ENCODE results near the gene SLC9A2.

The SLC9A2 gene

DNA sequence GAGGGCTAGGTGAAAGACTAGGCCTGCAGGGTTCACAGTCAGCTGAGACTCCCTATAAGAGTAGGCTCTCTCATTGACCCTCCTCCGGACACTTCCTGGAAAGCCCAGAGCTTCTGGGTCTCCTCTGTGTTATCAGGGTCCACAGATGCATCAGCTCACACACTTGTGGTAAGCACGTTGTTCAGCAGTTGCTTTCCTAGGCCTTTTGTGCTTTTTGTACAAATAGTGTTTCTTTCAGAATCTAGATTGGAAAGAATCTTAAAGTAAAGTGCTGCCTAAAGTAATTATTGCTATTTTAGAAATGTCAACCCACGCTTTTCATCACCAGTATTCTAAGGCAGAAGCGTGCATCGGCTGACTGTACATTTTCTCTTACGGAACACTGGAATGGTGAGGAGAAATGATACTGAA, 15.5 kb downstream of the SLC9A2 start:
- H3K27me3 ChIP-seq (replicated peaks in 2 of 5; ENCODE audit: control insufficient read depth in 4 of 5, insufficient read depth in 5 of 5, low read length in 4 of 5) = no peaks in the 10 kb centered on the region
- no peaks in the 10 kb centered on the region for H3K4me1 ChIP-seq (ENCODE audit: control extremely low read depth in 1 of 4, control insufficient read depth in 4 of 4, insufficient read depth in 4 of 4, low read length in 3 of 4)
- DNase-seq = peak in 1 of 3 donors; percentile 16
- no peaks in the 10 kb centered on the region for H3K36me3 ChIP-seq (ENCODE audit: control insufficient read depth in 4 of 4, insufficient read depth in 4 of 4, low read length in 3 of 4)
- CTCF ChIA-PET = interaction anchor here (1.0 to 1.6 kb wide), 3 partner anchors 11 to 166 kb away, joined by 3 to 4 read pairs (median 3); partner anchors contain the start of gene SLC9A4
- no peaks in the 10 kb centered on the region for H3K9me3 ChIP-seq (ENCODE audit: control extremely low read depth in 1 of 5, control insufficient read depth in 4 of 5, insufficient read depth in 2 of 5, low read depth in 1 of 5, low read length in 4 of 5)
- H3K27ac ChIP-seq (ENCODE audit: insufficient read depth in 1 of 2, low read depth in 1 of 2, low read length in 2 of 2, poor library complexity in 1 of 2, severe bottlenecking in 2 of 2) = peak overlapping the region in 1 of 2 experiments; percentile 47
- POLR2A ChIA-PET = no interaction called here
- 100% methylated on average over 5 of the region's 6 CpGs for WGBS (ENCODE audit: insufficient coverage)
- no peak overlapping the region for H3K4me3 ChIP-seq (ENCODE audit: control insufficient read depth in 1 of 7, extremely low read depth in 1 of 7, insufficient read depth in 4 of 7, low read depth in 2 of 7, low read length in 6 of 7)

DNA sequence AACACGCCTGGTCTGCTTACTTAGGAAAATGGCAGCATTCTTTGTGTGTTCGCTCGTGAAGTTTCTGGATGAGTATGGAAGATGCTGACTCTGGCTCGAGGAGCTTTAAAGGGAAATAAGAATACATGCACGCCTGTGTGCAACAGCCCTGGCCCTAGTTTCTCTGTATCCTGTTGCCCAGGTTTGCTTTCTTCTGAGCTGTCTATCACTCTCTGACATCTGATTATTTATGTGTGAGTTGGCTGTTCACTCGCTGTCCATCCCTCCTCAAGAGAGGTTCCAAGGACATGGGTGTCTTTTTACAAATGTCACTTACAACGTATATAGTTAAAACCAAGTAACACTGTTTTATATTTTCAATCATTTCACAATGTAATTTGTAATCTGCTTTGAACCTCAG, 16.0 kb downstream of the SLC9A2 start:
- ChIA-PET POLR2A (no interaction called here), CTCF (interaction anchor here (1.1 to 1.8 kb wide), 4 partner anchors 12 to 162 kb away, joined by 3 to 5 read pairs (median 4); partner anchors contain the start of gene SLC9A4)
- no peaks in the 10 kb centered on the region for H3K9me3 ChIP-seq (ENCODE audit: control extremely low read depth in 1 of 5, control insufficient read depth in 4 of 5, insufficient read depth in 2 of 5, low read depth in 1 of 5, low read length in 4 of 5)
- no peaks in the 10 kb centered on the region for H3K36me3 ChIP-seq (ENCODE audit: control insufficient read depth in 4 of 4, insufficient read depth in 4 of 4, low read length in 3 of 4)
- DNase-seq = no peak
- H3K4me1 ChIP-seq (ENCODE audit: control extremely low read depth in 1 of 4, control insufficient read depth in 4 of 4, insufficient read depth in 4 of 4, low read length in 3 of 4) = no peaks in the 10 kb centered on the region
- WGBS (ENCODE audit: insufficient coverage) = 95% methylated on average over 5 of the region's 7 CpGs
- no peaks in the 10 kb centered on the region for H3K27me3 ChIP-seq (replicated peaks in 2 of 5; ENCODE audit: control insufficient read depth in 4 of 5, insufficient read depth in 5 of 5, low read length in 4 of 5)
- peak overlapping the region in 1 of 2 experiments; percentile 47 for H3K27ac ChIP-seq (ENCODE audit: insufficient read depth in 1 of 2, low read depth in 1 of 2, low read length in 2 of 2, poor library complexity in 1 of 2, severe bottlenecking in 2 of 2)
- H3K4me3 ChIP-seq (ENCODE audit: control insufficient read depth in 1 of 7, extremely low read depth in 1 of 7, insufficient read depth in 4 of 7, low read depth in 2 of 7, low read length in 6 of 7) = no peak overlapping the region

DNA sequence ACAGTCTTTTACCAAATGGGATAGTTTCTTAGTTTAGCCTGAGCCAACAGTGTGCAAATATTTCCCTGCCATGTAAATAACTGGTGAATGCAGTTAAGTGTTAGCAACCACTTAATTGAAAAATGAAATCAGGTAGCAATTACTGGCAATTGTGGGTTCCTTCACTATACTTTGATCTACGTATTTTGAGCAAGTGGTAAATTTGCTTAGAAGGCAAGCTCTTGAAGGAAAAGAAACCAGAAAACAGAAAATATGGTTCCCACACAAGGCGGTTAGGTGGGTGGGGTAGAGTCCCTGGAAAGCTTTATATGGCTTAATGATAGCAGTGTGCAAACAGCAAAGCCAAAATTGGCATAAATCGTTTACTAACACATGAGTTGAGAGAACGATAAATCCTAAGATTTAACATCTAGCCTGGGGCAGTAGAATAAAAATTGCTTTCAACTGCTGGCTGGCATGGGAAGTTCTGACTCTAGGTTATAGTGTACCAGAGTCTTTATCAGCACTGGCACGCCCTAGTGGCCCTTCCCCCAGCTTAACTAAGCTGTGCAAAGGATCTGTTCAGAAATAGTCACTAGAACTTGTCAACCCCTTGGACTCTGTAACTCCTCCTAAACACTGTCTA, 17.0 kb downstream of the SLC9A2 start:
- Histone ChIP-seq H3K27me3 (replicated peaks in 2 of 5; ENCODE audit: control insufficient read depth in 4 of 5, insufficient read depth in 5 of 5, low read length in 4 of 5) (no peaks in the 10 kb centered on the region), H3K36me3 (ENCODE audit: control insufficient read depth in 4 of 4, insufficient read depth in 4 of 4, low read length in 3 of 4) (no peaks in the 10 kb centered on the region), H3K27ac (ENCODE audit: insufficient read depth in 1 of 2, low read depth in 1 of 2, low read length in 2 of 2, poor library complexity in 1 of 2, severe bottlenecking in 2 of 2) (no peak overlapping the region), H3K9me3 (ENCODE audit: control extremely low read depth in 1 of 5, control insufficient read depth in 4 of 5, insufficient read depth in 2 of 5, low read depth in 1 of 5, low read length in 4 of 5) (no peaks in the 10 kb centered on the region), H3K4me1 (ENCODE audit: control extremely low read depth in 1 of 4, control insufficient read depth in 4 of 4, insufficient read depth in 4 of 4, low read length in 3 of 4) (no peaks in the 10 kb centered on the region), H3K4me3 (ENCODE audit: control insufficient read depth in 1 of 7, extremely low read depth in 1 of 7, insufficient read depth in 4 of 7, low read depth in 2 of 7, low read length in 6 of 7) (no peak overlapping the region)
- CTCF ChIA-PET = interaction anchor here (1.1 to 1.8 kb wide), 4 partner anchors 20 to 165 kb away, joined by 3 to 5 read pairs (median 4); partner anchors contain the start of gene SLC9A4
- POLR2A ChIA-PET = no interaction called here
- DNase-seq = no peak
- 86% methylated on average over 5 of the region's 5 CpGs for WGBS (ENCODE audit: insufficient coverage)

- H3K36me3 ChIP-seq (ENCODE audit: control insufficient read depth in 4 of 4, insufficient read depth in 4 of 4, low read length in 3 of 4) = no peaks in the 10 kb centered on the region
- ChIA-PET POLR2A (no interaction called here), CTCF (interaction anchor here (1.1 to 1.5 kb wide), 5 partner anchors 13 to 166 kb away, joined by 3 read pairs; partner anchors contain the start of gene SLC9A4)
- no peaks in the 10 kb centered on the region for H3K9me3 ChIP-seq (ENCODE audit: control extremely low read depth in 1 of 5, control insufficient read depth in 4 of 5, insufficient read depth in 2 of 5, low read depth in 1 of 5, low read length in 4 of 5)
- no peak for DNase-seq
- no peaks in the 10 kb centered on the region for H3K27me3 ChIP-seq (replicated peaks in 2 of 5; ENCODE audit: control insufficient read depth in 4 of 5, insufficient read depth in 5 of 5, low read length in 4 of 5)
- no peaks in the 10 kb centered on the region for H3K4me1 ChIP-seq (ENCODE audit: control extremely low read depth in 1 of 4, control insufficient read depth in 4 of 4, insufficient read depth in 4 of 4, low read length in 3 of 4)
- 97% methylated on average over 3 of the region's 4 CpGs for WGBS (ENCODE audit: insufficient coverage)
- no peak overlapping the region for H3K4me3 ChIP-seq (ENCODE audit: control insufficient read depth in 1 of 7, extremely low read depth in 1 of 7, insufficient read depth in 4 of 7, low read depth in 2 of 7, low read length in 6 of 7)
- H3K27ac ChIP-seq (ENCODE audit: insufficient read depth in 1 of 2, low read depth in 1 of 2, low read length in 2 of 2, poor library complexity in 1 of 2, severe bottlenecking in 2 of 2) = no peak overlapping the region
Measured at GRCh38 chr2:102637358-102637757, 18.0 kb downstream of the SLC9A2 start.

DNA sequence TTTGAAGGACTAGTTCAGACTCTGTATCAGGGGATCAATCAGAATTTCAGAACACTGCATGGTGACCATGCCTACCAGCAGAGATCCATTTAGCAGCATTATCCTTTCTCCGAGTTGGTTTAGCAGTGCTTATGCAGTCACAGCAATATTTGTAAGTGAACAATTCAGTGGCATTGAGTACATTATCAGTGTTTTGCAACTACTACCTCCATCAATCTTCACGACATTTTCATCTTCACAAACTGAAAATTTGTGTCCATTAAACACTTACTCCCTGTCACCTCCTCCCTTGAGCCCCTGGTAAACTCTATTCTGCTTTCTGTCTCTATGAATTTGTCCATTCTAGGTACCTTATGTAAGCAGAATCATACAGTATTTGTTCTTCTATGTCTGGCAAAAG, 20.1 kb downstream of the SLC9A2 start:
- no peaks in the 10 kb centered on the region for H3K9me3 ChIP-seq (ENCODE audit: control extremely low read depth in 1 of 5, control insufficient read depth in 4 of 5, insufficient read depth in 2 of 5, low read depth in 1 of 5, low read length in 4 of 5)
- no peaks in the 10 kb centered on the region for H3K36me3 ChIP-seq (ENCODE audit: control insufficient read depth in 4 of 4, insufficient read depth in 4 of 4, low read length in 3 of 4)
- no peak overlapping the region for H3K27ac ChIP-seq (ENCODE audit: insufficient read depth in 1 of 2, low read depth in 1 of 2, low read length in 2 of 2, poor library complexity in 1 of 2, severe bottlenecking in 2 of 2)
- CTCF ChIA-PET = interaction anchor here (1.3 kb wide), 1 partner anchor 65 kb away, joined by 3 read pairs; no protein-coding TSS in a partner anchor
- peaks cover 0 to 5% (median 0%) of the 10 kb centered on the region in 5 experiments for H3K27me3 ChIP-seq (replicated peaks in 2 of 5; ENCODE audit: control insufficient read depth in 4 of 5, insufficient read depth in 5 of 5, low read length in 4 of 5)
- no peaks in the 10 kb centered on the region for H3K4me1 ChIP-seq (ENCODE audit: control extremely low read depth in 1 of 4, control insufficient read depth in 4 of 4, insufficient read depth in 4 of 4, low read length in 3 of 4)
- 100% methylated on average over 1 of the region's 2 CpGs for WGBS (ENCODE audit: insufficient coverage)
- no peak for DNase-seq
- H3K4me3 ChIP-seq (ENCODE audit: control insufficient read depth in 1 of 7, extremely low read depth in 1 of 7, insufficient read depth in 4 of 7, low read depth in 2 of 7, low read length in 6 of 7) = no peak overlapping the region
- POLR2A ChIA-PET = no interaction called here

GRCh38 chr2:102652126-102652525, 32.8 kb downstream of the SLC9A2 start:
- WGBS (ENCODE audit: insufficient coverage) = 94% methylated on average over 2 of the region's 2 CpGs
- no peak for DNase-seq
- no peaks in the 10 kb centered on the region for H3K9me3 ChIP-seq (ENCODE audit: control extremely low read depth in 1 of 5, control insufficient read depth in 4 of 5, insufficient read depth in 2 of 5, low read depth in 1 of 5, low read length in 4 of 5)
- H3K27me3 ChIP-seq (replicated peaks in 2 of 5; ENCODE audit: control insufficient read depth in 4 of 5, insufficient read depth in 5 of 5, low read length in 4 of 5) = no peaks in the 10 kb centered on the region
- H3K4me1 ChIP-seq (ENCODE audit: control extremely low read depth in 1 of 4, control insufficient read depth in 4 of 4, insufficient read depth in 4 of 4, low read length in 3 of 4) = peaks cover 0 to 12% (median 1%) of the 10 kb centered on the region in 4 experiments
- no peak overlapping the region for H3K4me3 ChIP-seq (ENCODE audit: control insufficient read depth in 1 of 7, extremely low read depth in 1 of 7, insufficient read depth in 4 of 7, low read depth in 2 of 7, low read length in 6 of 7)
- H3K27ac ChIP-seq (ENCODE audit: insufficient read depth in 1 of 2, low read depth in 1 of 2, low read length in 2 of 2, poor library complexity in 1 of 2, severe bottlenecking in 2 of 2) = no peak overlapping the region
- CTCF ChIA-PET = no interaction called here
- POLR2A ChIA-PET = no interaction called here
- H3K36me3 ChIP-seq (ENCODE audit: control insufficient read depth in 4 of 4, insufficient read depth in 4 of 4, low read length in 3 of 4) = no peaks in the 10 kb centered on the region

- ChIA-PET CTCF (no interaction called here), POLR2A (no interaction called here)
- H3K36me3 ChIP-seq (ENCODE audit: control insufficient read depth in 4 of 4, insufficient read depth in 4 of 4, low read length in 3 of 4) = no peaks in the 10 kb centered on the region
- no peaks in the 10 kb centered on the region for H3K27me3 ChIP-seq (replicated peaks in 2 of 5; ENCODE audit: control insufficient read depth in 4 of 5, insufficient read depth in 5 of 5, low read length in 4 of 5)
- H3K27ac ChIP-seq (ENCODE audit: insufficient read depth in 1 of 2, low read depth in 1 of 2, low read length in 2 of 2, poor library complexity in 1 of 2, severe bottlenecking in 2 of 2) = no peak overlapping the region
- DNase-seq = peak in 1 of 3 donors; percentile 9
- H3K4me1 ChIP-seq (ENCODE audit: control extremely low read depth in 1 of 4, control insufficient read depth in 4 of 4, insufficient read depth in 4 of 4, low read length in 3 of 4) = peaks cover 2 to 11% (median 3%) of the 10 kb centered on the region in 4 experiments
- WGBS (ENCODE audit: insufficient coverage) = 98% methylated on average over 6 of the region's 7 CpGs
- no peak overlapping the region for H3K4me3 ChIP-seq (ENCODE audit: control insufficient read depth in 1 of 7, extremely low read depth in 1 of 7, insufficient read depth in 4 of 7, low read depth in 2 of 7, low read length in 6 of 7)
- no peaks in the 10 kb centered on the region for H3K9me3 ChIP-seq (ENCODE audit: control extremely low read depth in 1 of 5, control insufficient read depth in 4 of 5, insufficient read depth in 2 of 5, low read depth in 1 of 5, low read length in 4 of 5)
Measured at GRCh38 chr2:102657770-102658169, 38.4 kb downstream of the SLC9A2 start.
